ENCODE data around the gene GXYLT2. TPM values are rescaled to one million over a fixed set of nuclear protein-coding genes. Genes with fewer than 3 reads are reported as not detected.

Gene GXYLT2
- total and polyA plus RNA-seq, 2 of the 13 experiments (the other 11 are each of a cell fraction or from before 2014, with no cell fraction given): 4.3 to 6.9 TPM

- TF ChIP-seq ZNF652 (CRISPR knock-in tag; IDR thresholded peaks at IDR 0.05; ENCODE audit: borderline replicate concordance, low read depth) (no peak; the same call in 1 of the 2 replicates), ZFP90 (CRISPR knock-in tag; IDR thresholded peaks at IDR 0.05; ENCODE audit: borderline replicate concordance) (no peak), ARNT (IDR thresholded peaks at IDR 0.05) (no peak), ZNF343 (CRISPR knock-in tag; IDR thresholded peaks at IDR 0.05) (no peak), HMGXB4 (CRISPR knock-in tag; IDR thresholded peaks at IDR 0.05; ENCODE audit: borderline replicate concordance in 1 of 2, low read depth in 1 of 2) (no peak), HBP1 (CRISPR knock-in tag; IDR thresholded peaks at IDR 0.05; ENCODE audit: low read depth) (no peak), ZNF136 (CRISPR knock-in tag; IDR thresholded peaks at IDR 0.05; ENCODE audit: low read depth) (no peak), IRF9 (CRISPR knock-in tag; IDR thresholded peaks at IDR 0.05; ENCODE audit: borderline replicate concordance) (no peak), YEATS2 (CRISPR knock-in tag; IDR thresholded peaks at IDR 0.05; ENCODE audit: borderline replicate concordance) (no peak), ISL2 (CRISPR knock-in tag; IDR thresholded peaks at IDR 0.05) (peak; percentile 86), ASH2L (IDR thresholded peaks at IDR 0.05; ENCODE audit: insufficient read length, low read depth, low read length) (peak; percentile 78), ATF7 (IDR thresholded peaks at IDR 0.05) (no peak), ATF7 (CRISPR knock-in tag; IDR thresholded peaks at IDR 0.05) (no peak), ZNF839 (CRISPR knock-in tag; IDR thresholded peaks at IDR 0.05; ENCODE audit: borderline replicate concordance) (no peak), ZNF446 (CRISPR knock-in tag; IDR thresholded peaks at IDR 0.05) (no peak), ATF2 (CRISPR knock-in tag; IDR thresholded peaks at IDR 0.05) (peak; percentile 71), POLR2AphosphoS5 (IDR thresholded peaks at IDR 0.05; ENCODE audit: low read depth, low read length) (peak; percentile 33; the same call in 1 of the 2 replicates), FOXO4 (CRISPR knock-in tag; conservative IDR thresholded peaks at IDR 0.05) (no peak), ZNF792 (CRISPR knock-in tag; IDR thresholded peaks at IDR 0.05) (peak; percentile 48; the same call in 1 of the 2 replicates), RARG (CRISPR knock-in tag; IDR thresholded peaks at IDR 0.05; ENCODE audit: low read depth) (no peak), CREBL2 (CRISPR knock-in tag; IDR thresholded peaks at IDR 0.05; ENCODE audit: borderline replicate concordance) (no peak), ATRX (CRISPR knock-in tag; IDR thresholded peaks at IDR 0.05; ENCODE audit: borderline replicate concordance) (no peak)
Measured at GRCh38 chr3:72957297-72957696, 69.5 kb downstream of the GXYLT2 start (continued).

Data from HepG2 (cell line).